Esophagus muscularis mucosa (tissue), 3 donors: ENCODE measurements around the gene CNP.

Experiments used
- POLR2AphosphoS5 ChIP-seq, 2 donors: sonication (generic); formaldehyde crosslinking; IDR thresholded peaks; one replicate each; pipeline ENCODE4 v1.6.1; 2017; ENCODE audit warnings: antibody characterized with exemption in 2 of 2
- TF ChIP-seq, protein P1 (sequence below), 3 experiments: fragments of 200-600 bp in 2 of 3; fragments of 450-650 bp in 1 of 3; sonication (generic) in 2 of 3; IDR thresholded peaks; one replicate each; pipeline ENCODE4 v1.5.1; 2017 to 2019; ENCODE audit warnings: antibody characterized with exemption in 3 of 3, mild to moderate bottlenecking in 2 of 3, moderate library complexity in 1 of 3

DNA sequence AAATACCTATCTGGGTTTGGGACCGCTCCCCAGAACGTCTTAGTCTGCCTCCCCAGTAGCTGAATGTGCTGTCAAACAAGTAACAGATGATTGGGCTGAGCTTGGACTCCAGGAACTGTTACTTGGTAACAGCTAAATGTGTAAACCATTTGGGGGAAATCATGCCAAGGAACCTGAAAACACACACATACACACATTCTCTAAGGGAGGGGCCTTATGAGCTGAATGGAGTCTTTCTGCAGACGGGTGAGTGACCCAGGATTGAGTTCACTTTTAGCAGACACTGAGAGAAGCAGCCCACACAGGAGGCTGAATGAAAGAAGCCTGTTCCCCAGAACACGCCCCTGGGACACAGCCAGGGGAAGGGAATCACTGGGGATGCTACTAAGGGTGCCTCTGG lies 49.4 kb upstream of the CNP start:
- TF ChIP-seq, protein P1, sequence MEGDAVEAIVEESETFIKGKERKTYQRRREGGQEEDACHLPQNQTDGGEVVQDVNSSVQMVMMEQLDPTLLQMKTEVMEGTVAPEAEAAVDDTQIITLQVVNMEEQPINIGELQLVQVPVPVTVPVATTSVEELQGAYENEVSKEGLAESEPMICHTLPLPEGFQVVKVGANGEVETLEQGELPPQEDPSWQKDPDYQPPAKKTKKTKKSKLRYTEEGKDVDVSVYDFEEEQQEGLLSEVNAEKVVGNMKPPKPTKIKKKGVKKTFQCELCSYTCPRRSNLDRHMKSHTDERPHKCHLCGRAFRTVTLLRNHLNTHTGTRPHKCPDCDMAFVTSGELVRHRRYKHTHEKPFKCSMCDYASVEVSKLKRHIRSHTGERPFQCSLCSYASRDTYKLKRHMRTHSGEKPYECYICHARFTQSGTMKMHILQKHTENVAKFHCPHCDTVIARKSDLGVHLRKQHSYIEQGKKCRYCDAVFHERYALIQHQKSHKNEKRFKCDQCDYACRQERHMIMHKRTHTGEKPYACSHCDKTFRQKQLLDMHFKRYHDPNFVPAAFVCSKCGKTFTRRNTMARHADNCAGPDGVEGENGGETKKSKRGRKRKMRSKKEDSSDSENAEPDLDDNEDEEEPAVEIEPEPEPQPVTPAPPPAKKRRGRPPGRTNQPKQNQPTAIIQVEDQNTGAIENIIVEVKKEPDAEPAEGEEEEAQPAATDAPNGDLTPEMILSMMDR (IDR thresholded peaks at IDR 0.05): no peak
- no peak for TF ChIP-seq POLR2AphosphoS5 (IDR thresholded peaks at IDR 0.05)
